ENCODE measurements around the gene ANKRD13C.

- TF ChIP-seq POLR2A (IDR thresholded peaks at IDR 0.05; ENCODE audit: low read depth, low read length) = no peak
- TF ChIP-seq POU2F2 (IDR thresholded peaks at IDR 0.05; ENCODE audit: low read depth, low read length) = no peak
- TF ChIP-seq SPI1 (IDR thresholded peaks at IDR 0.05; ENCODE audit: low read depth, low read length) = no peak
These were observed 756 bp downstream of the ANKRD13C start for GRCh38 chr1:70353601-70354331.
